A549 (cell line): Measurements from ENCODE around the gene MFSD12. TPM values are rescaled to one million over a fixed set of nuclear protein-coding genes. Genes with fewer than 3 reads are reported as not detected.

Experiments used
- ATAC-seq, 2 experiments: fragments of 200-7000 bp in 1 of 2; fragments of >200 bp in 1 of 2; cut with Nextera tagmentation in 1 of 2; cut with Tn5 transposase in 1 of 2; 3 replicates each; pipeline versions ENCODE4 v1.8.0 to v1.9.1; 2018 to 2020; ENCODE audit warnings: mild to moderate bottlenecking in 1 of 2, moderate library complexity in 1 of 2
- CTCF ChIA-PET: fragments of 300-600 bp; sonication (Branson Sonifier 250); formaldehyde crosslinking; extraction: SDS; loops from one replicate; lab custom pipeline; 2021; ENCODE audit warnings: antibody characterized with exemption, inconsistent platforms; lab: Yijun Ruan, JAX
- POLR2A ChIA-PET: fragments of 350-600 bp; formaldehyde crosslinking; extraction: SDS; loops from one replicate; lab custom pipeline; 2021; ENCODE audit warnings: antibody characterized with exemption, inconsistent platforms; lab: Yijun Ruan, JAX
- DNase-seq, 2 experiments: peaks; one replicate each; pipeline versions ENCODE4 v3.0.0 to v3.0.0-alpha.2; 2011 to 2016; ENCODE audit warnings: low read depth in 1 of 2, low spot score in 1 of 2
- FAIRE-seq: peaks from 2 replicates; lab custom pipeline; 2011; peaks lifted over from hg19 to GRCh38; lab: Jason Lieb, UNC
- H3K27ac ChIP-seq, 2 experiments: fragments of >200 bp; sonication (Bioruptor Twin); formaldehyde crosslinking; 3 replicates each; pipeline ENCODE4 v1.5.1; 2016 to 2017
- H3K4me1 ChIP-seq: fragments of >200 bp; sonication (Bioruptor Twin); formaldehyde crosslinking; 3 replicates; pipeline ENCODE4 v1.6.1; 2016
- H3K4me2 ChIP-seq: fragments of >200 bp; sonication (Bioruptor Twin); formaldehyde crosslinking; 3 replicates; pipeline ENCODE4 v1.6.1; 2016
- H3K4me3 ChIP-seq: fragments of >200 bp; sonication (Bioruptor Twin); formaldehyde crosslinking; 3 replicates; pipeline ENCODE4 v1.5.1; 2016
- H3K9me3 ChIP-seq: fragments of >200 bp; sonication (Bioruptor Twin); formaldehyde crosslinking; 3 replicates; pipeline ENCODE4 v1.6.1; 2016
- CBX2 ChIP-seq: fragments of 200-600 bp; sonication (generic); IDR thresholded peaks from 2 replicates; pipeline ENCODE4 v1.6.1; 2016; ENCODE audit warnings: low read depth, mild to moderate bottlenecking, borderline replicate concordance
- EHF ChIP-seq: fragments of 250-450 bp; sonication (Bioruptor Pico); IDR thresholded peaks from 2 replicates; pipeline ENCODE4 v1.5.0; 2020; ENCODE audit warnings: mild to moderate bottlenecking
- EP300 ChIP-seq, 2 experiments: fragments of >200 bp; sonication (Bioruptor Twin); formaldehyde crosslinking; IDR thresholded peaks; 2 replicates in 1 of 2; 3 replicates in 1 of 2; pipeline ENCODE4 v1.6.1; 2016 to 2017
- FOXS1 ChIP-seq: fragments of 250-450 bp; sonication (Bioruptor Pico); IDR thresholded peaks from 2 replicates; pipeline ENCODE4 v1.5.0; 2020; ENCODE audit warnings: mild to moderate bottlenecking, moderate library complexity
- GATA3 ChIP-seq: IDR thresholded peaks from 2 replicates; pipeline ENCODE4 v1.6.1; 2012; ENCODE audit warnings: borderline replicate concordance
- HDAC2 ChIP-seq: fragments of 200-600 bp; sonication (generic); IDR thresholded peaks from 2 replicates; pipeline ENCODE4 v1.6.1; 2016
- JUN ChIP-seq, 2 experiments: fragments of >200 bp; sonication (Bioruptor Twin); formaldehyde crosslinking; IDR thresholded peaks; 2 replicates in 1 of 2; 3 replicates in 1 of 2; pipeline ENCODE4 v1.6.1; 2016 to 2017
- JUNB ChIP-seq: fragments of >200 bp; sonication (Bioruptor Twin); formaldehyde crosslinking; IDR thresholded peaks from 2 replicates; pipeline ENCODE4 v1.6.1; 2016
- MYC ChIP-seq: IDR thresholded peaks from 2 replicates; pipeline ENCODE4 v1.6.1; 2012; ENCODE audit warnings: mild to moderate bottlenecking, inconsistent platforms, low read length, improper control_type of control experiment, borderline replicate concordance
- NR3C1 ChIP-seq: fragments of >200 bp; sonication (Bioruptor Twin); formaldehyde crosslinking; IDR thresholded peaks from 3 replicates; pipeline ENCODE4 v1.6.1; 2017
- POLR2A ChIP-seq: IDR thresholded peaks from 2 replicates; pipeline ENCODE4 v1.6.1; 2012; ENCODE audit warnings: mild to moderate bottlenecking, low read length
- POLR2AphosphoS2 ChIP-seq: conservative IDR thresholded peaks from 2 replicates; pipeline ENCODE4 v1.6.1; 2012; ENCODE audit warnings: low read length, improper control_type of control experiment, inconsistent platforms
- RARB ChIP-seq: fragments of 250-450 bp; sonication (Bioruptor Pico); IDR thresholded peaks from 2 replicates; pipeline ENCODE4 v1.8.0; 2021; ENCODE audit warnings: mild to moderate bottlenecking, moderate library complexity
- ZC3H11A ChIP-seq: fragments of 450-650 bp; IDR thresholded peaks from 2 replicates; pipeline ENCODE4 v1.6.1; 2014; ENCODE audit warnings: antibody characterized with exemption, mild to moderate bottlenecking
- ZNF302 ChIP-seq: fragments of 250-450 bp; sonication (Bioruptor Pico); IDR thresholded peaks from 2 replicates; pipeline ENCODE4 v1.9.0; 2021; ENCODE audit warnings: inconsistent platforms, mild to moderate bottlenecking, moderate library complexity
- WGBS: methylation state at CpG from one replicate; pipeline ENCODE4 v1.1.6; 2017; ENCODE audit errors: missing lambda C conversion rate; 5-methylcytosine and 5-hydroxymethylcytosine counted together
- polyA plus RNA-seq, 4 experiments: library from polyadenylated mRNA; depleted of rRNA in 3 of 4; stranded (reverse); fragments of >200 nt; fragmentation: RNase III in 1 of 4; extraction: RNeasy Plus Mini Kit Qiagen cat#74134 plus additional on column Dnase treatment in 1 of 4; gene quantifications; 2 replicates in 3 of 4; 3 replicates in 1 of 4; pipeline ENCODE4 v1.2.3, GENCODE V29; 2011 to 2017
- TF ChIP-seq, protein P1 (sequence below): fragments of >200 bp; sonication (Bioruptor Twin); formaldehyde crosslinking; IDR thresholded peaks from 3 replicates; pipeline ENCODE4 v1.5.1; 2016
- TF ChIP-seq, protein P2 (sequence below): fragments of >200 bp; sonication (Bioruptor Twin); formaldehyde crosslinking; IDR thresholded peaks from 2 replicates; pipeline ENCODE4 v1.6.1; 2016
- TF ChIP-seq, protein P3 (sequence below): fragments of 150-350 bp; IDR thresholded peaks from 2 replicates; pipeline ENCODE4 v1.6.1; 2014; ENCODE audit warnings: low read depth, mild to moderate bottlenecking, low read length
- TF ChIP-seq, protein P4 (sequence below): fragments of 250-450 bp; sonication (Bioruptor Pico); IDR thresholded peaks from 2 replicates; pipeline ENCODE4 v1.5.0; 2021; ENCODE audit warnings: mild to moderate bottlenecking, moderate library complexity, borderline replicate concordance
- TF ChIP-seq, protein P5 (sequence below): fragments of 200-600 bp; sonication (generic); IDR thresholded peaks from 2 replicates; pipeline ENCODE4 v1.6.1; 2016; ENCODE audit warnings: antibody characterized with exemption, mild to moderate bottlenecking, moderate library complexity
- TF ChIP-seq, protein P6 (sequence below): fragments of 250-450 bp; sonication (Bioruptor Pico); IDR thresholded peaks from 2 replicates; pipeline ENCODE4 v1.5.0; 2020; ENCODE audit warnings: low read depth, mild to moderate bottlenecking, moderate library complexity
- TF ChIP-seq, protein P7 (sequence below): IDR thresholded peaks from 2 replicates; pipeline ENCODE4 v1.6.1; 2012; ENCODE audit warnings: low read depth, borderline replicate concordance

Gene MFSD12
- polyA plus RNA-seq, 2 of the 4 experiments (the other 2 are of a cell fraction), result 52.5 to 115 TPM

DNA sequence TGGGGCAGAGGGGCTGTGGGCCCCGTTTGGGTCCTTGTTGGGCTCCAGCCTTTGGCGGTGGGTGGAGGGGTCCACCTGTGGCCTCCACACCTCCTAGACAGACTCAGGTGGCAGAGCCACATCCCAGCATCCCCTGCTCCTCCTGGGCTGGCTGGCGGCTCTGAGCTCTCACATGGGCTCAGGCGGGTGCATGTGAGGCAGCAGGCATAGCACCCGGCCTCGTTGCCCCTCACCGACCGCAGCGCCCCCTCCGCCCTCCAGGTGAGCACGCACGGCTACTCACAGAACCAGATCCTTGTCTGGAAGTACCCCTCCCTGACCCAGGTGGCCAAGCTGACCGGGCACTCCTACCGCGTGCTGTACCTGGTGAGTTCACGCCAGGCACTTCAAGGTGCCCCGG is 24.4 kb downstream of the MFSD12 start (continued):
- TF ChIP-seq, protein P1, sequence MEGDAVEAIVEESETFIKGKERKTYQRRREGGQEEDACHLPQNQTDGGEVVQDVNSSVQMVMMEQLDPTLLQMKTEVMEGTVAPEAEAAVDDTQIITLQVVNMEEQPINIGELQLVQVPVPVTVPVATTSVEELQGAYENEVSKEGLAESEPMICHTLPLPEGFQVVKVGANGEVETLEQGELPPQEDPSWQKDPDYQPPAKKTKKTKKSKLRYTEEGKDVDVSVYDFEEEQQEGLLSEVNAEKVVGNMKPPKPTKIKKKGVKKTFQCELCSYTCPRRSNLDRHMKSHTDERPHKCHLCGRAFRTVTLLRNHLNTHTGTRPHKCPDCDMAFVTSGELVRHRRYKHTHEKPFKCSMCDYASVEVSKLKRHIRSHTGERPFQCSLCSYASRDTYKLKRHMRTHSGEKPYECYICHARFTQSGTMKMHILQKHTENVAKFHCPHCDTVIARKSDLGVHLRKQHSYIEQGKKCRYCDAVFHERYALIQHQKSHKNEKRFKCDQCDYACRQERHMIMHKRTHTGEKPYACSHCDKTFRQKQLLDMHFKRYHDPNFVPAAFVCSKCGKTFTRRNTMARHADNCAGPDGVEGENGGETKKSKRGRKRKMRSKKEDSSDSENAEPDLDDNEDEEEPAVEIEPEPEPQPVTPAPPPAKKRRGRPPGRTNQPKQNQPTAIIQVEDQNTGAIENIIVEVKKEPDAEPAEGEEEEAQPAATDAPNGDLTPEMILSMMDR, result no peak
- no peak for TF ChIP-seq NR3C1
- TF ChIP-seq, protein P2, sequence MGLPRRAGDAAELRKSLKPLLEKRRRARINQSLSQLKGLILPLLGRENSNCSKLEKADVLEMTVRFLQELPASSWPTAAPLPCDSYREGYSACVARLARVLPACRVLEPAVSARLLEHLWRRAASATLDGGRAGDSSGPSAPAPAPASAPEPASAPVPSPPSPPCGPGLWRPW, result no peak
- TF ChIP-seq POLR2AphosphoS2, result no peak
- TF ChIP-seq EP300 (IDR thresholded peaks at IDR 0.05), result no peak
- TF ChIP-seq, protein P3, sequence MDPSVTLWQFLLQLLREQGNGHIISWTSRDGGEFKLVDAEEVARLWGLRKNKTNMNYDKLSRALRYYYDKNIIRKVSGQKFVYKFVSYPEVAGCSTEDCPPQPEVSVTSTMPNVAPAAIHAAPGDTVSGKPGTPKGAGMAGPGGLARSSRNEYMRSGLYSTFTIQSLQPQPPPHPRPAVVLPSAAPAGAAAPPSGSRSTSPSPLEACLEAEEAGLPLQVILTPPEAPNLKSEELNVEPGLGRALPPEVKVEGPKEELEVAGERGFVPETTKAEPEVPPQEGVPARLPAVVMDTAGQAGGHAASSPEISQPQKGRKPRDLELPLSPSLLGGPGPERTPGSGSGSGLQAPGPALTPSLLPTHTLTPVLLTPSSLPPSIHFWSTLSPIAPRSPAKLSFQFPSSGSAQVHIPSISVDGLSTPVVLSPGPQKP, result no peak
- TF ChIP-seq POLR2A, result no peak
- no peak for TF ChIP-seq EHF
- TF ChIP-seq RARB (CRISPR knock-in tag), result no peak

DNA sequence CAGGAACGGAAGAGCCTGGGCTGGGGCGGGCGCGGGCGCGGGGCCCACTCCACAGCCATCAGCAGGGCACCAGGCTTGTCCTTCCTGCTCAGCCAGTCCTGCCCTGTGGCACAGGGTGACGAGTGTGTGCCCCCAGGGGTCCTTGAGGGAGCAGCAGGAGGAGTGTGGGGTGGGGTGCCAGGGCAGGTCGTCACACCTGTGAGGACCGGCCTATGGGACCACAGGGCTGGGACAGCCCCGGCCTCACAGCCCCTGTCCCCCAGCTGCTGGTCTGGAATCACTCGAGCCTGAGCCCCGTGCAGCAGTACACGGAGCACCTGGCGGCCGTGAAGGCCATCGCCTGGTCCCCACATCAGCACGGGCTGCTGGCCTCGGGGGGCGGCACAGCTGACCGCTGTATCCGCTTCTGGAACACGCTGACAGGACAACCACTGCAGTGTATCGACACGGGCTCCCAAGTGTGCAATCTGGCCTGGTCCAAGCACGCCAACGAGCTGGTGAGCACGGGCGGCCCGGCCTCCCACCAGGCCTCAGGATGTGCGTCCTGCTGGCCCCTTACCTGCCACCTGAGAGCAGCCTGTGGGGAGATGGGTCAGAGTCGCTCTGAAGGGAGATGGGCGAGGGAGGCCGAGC is 25.1 kb downstream of the MFSD12 start:
- FAIRE-seq, result no peak
- TF ChIP-seq HDAC2 (no peak), NR3C1 (no peak), RARB (CRISPR knock-in tag) (no peak), POLR2A (no peak), MYC (no peak), ZC3H11A (no peak), FOXS1 (CRISPR knock-in tag) (no peak), JUN (IDR thresholded peaks at IDR 0.05) (no peak), CBX2 (no peak), POLR2AphosphoS2 (no peak), JUNB (no peak), ZNF302 (CRISPR knock-in tag) (no peak), GATA3 (no peak)
- TF ChIP-seq, protein P4, sequence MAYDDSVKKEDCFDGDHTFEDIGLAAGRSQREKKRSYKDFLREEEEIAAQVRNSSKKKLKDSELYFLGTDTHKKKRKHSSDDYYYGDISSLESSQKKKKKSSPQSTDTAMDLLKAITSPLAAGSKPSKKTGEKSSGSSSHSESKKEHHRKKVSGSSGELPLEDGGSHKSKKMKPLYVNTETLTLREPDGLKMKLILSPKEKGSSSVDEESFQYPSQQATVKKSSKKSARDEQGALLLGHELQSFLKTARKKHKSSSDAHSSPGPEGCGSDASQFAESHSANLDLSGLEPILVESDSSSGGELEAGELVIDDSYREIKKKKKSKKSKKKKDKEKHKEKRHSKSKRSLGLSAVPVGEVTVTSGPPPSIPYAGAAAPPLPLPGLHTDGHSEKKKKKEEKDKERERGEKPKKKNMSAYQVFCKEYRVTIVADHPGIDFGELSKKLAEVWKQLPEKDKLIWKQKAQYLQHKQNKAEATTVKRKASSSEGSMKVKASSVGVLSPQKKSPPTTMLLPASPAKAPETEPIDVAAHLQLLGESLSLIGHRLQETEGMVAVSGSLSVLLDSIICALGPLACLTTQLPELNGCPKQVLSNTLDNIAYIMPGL (CRISPR knock-in tag), result no peak
- TF ChIP-seq, protein P5, sequence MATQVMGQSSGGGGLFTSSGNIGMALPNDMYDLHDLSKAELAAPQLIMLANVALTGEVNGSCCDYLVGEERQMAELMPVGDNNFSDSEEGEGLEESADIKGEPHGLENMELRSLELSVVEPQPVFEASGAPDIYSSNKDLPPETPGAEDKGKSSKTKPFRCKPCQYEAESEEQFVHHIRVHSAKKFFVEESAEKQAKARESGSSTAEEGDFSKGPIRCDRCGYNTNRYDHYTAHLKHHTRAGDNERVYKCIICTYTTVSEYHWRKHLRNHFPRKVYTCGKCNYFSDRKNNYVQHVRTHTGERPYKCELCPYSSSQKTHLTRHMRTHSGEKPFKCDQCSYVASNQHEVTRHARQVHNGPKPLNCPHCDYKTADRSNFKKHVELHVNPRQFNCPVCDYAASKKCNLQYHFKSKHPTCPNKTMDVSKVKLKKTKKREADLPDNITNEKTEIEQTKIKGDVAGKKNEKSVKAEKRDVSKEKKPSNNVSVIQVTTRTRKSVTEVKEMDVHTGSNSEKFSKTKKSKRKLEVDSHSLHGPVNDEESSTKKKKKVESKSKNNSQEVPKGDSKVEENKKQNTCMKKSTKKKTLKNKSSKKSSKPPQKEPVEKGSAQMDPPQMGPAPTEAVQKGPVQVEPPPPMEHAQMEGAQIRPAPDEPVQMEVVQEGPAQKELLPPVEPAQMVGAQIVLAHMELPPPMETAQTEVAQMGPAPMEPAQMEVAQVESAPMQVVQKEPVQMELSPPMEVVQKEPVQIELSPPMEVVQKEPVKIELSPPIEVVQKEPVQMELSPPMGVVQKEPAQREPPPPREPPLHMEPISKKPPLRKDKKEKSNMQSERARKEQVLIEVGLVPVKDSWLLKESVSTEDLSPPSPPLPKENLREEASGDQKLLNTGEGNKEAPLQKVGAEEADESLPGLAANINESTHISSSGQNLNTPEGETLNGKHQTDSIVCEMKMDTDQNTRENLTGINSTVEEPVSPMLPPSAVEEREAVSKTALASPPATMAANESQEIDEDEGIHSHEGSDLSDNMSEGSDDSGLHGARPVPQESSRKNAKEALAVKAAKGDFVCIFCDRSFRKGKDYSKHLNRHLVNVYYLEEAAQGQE, result no peak
- TF ChIP-seq, protein P2, result no peak
- TF ChIP-seq, protein P6, sequence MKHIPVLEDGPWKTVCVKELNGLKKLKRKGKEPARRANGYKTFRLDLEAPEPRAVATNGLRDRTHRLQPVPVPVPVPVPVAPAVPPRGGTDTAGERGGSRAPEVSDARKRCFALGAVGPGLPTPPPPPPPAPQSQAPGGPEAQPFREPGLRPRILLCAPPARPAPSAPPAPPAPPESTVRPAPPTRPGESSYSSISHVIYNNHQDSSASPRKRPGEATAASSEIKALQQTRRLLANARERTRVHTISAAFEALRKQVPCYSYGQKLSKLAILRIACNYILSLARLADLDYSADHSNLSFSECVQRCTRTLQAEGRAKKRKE, result no peak
- TF ChIP-seq, protein P7, sequence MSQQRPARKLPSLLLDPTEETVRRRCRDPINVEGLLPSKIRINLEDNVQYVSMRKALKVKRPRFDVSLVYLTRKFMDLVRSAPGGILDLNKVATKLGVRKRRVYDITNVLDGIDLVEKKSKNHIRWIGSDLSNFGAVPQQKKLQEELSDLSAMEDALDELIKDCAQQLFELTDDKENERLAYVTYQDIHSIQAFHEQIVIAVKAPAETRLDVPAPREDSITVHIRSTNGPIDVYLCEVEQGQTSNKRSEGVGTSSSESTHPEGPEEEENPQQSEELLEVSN, result no peak
- POLR2A ChIA-PET, result no interaction called here

More for the DNA sequence above, 25.1 kb downstream of the MFSD12 start:
- no peak for ATAC-seq
- 100% methylated on average over 10 of the region's 33 CpGs for WGBS
- CTCF ChIA-PET, result interaction anchor here (0.8 to 1.2 kb wide), 2 partner anchors 43 to 51 kb away, joined by 3 to 5 read pairs (median 4); no protein-coding TSS in a partner anchor
- Histone ChIP-seq H3K4me2 (no peak overlapping the region), H3K9me3 (no peaks in the 10 kb centered on the region), H3K4me1 (no peaks in the 10 kb centered on the region), H3K4me3 (no peak overlapping the region), H3K27ac (no peak overlapping the region)
- DNase-seq, result no peak
